NCI-H128 (cell line): ENCODE measurements around the gene ZC3H12A.

Source experiments
- DNase-seq: peaks from one replicate; lab custom pipeline; 2025; ENCODE audit not compliant: unreplicated experiment; lab: John Stamatoyannopoulos, UW

ZC3H12A gene

GRCh38 chr1:37474046-37474696, at the start of gene ZC3H12A:
TSS of gene ZC3H12A (plus strand) at chr1:37474580. CDS start at chr1:37475497, 917 bp downstream.
- DNase-seq, result peak; percentile 80

GRCh38 chr1:37425221-37425620, 49.2 kb upstream of the ZC3H12A start:
- DNase-seq, result no peak

DNA sequence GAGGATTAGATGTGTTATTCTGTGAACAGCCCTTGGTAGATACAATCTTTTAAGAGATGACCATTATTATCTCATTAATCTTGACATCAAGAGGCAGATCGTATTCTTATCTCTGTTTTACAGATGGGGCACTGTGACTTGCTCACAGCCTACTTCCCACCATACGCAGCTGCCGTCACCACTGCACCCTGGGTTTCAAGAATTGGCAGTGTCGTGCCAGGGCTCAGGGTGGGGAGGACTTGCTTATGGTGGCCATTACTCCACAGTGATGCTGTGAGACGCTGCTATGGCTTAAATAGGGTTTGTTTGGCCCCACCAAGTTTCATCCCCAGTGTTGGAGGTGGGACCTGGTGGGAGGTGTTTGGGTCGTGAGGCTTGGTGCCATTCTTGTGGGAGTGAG, 45.4 kb upstream of the ZC3H12A start:
- DNase-seq, result no peak

DNA sequence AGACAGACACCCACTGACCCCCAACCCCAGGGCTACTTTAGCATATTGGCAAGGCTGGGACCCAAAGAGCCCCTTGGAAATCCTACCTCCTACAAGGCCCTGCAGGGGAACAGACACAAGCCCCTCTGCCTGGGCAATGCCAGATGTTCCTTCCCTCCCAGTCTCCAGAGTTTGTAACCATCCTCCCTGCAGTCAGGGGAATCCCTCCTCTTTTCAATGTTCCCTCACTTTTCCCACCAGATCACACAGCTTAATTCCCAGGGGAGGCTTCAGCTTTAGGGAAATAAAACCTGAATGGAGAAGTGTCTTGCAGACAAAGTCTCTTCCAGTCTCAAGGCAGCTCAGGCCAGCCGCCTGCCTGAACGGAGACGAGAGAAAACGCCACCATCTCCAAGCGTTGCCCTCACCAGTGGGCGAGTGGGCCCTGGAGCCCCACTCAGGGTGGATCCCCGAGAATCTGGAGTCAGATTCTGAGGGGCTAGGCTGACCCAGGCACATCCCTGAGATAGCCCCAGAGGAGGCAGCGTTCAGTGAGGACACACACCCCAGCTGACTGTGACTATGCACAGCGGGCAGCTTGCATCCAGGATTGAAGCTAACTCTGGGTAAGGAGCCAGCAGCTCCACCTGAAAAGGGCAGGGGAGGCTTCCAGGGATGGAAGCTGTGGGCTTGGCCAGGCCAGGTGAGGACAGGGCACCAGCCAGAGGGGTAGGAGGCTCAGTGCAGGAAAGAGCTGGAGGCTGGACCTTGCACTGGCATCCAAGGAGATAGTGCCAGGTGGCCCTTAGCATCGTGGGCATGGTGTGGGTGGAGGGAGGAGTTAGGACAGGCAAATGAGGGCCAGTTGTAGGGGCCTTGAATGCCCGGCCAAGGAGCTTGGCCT, 44.0 kb upstream of the ZC3H12A start:
- DNase-seq, result no peak

DNA sequence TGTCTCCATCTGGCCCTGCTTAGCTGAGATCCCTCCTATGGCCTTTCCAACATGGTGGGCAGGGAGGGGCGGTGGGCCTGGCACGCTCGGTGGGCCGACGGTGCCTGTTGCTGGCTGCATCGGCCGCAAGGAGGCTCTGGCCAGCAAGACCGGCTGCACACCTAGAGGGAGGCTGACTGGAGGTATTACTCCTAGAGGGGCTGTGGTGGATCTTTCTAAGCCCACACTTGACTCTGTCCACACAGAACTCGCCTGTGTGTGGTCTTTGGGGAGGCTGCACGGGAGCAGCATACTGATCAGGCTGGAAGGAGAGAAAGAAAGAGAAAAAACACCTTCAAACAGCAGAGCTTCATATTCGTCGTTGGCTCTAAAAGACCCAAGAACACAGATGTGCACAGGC, 41.7 kb upstream of the ZC3H12A start:
- DNase-seq, result no peak

DNA sequence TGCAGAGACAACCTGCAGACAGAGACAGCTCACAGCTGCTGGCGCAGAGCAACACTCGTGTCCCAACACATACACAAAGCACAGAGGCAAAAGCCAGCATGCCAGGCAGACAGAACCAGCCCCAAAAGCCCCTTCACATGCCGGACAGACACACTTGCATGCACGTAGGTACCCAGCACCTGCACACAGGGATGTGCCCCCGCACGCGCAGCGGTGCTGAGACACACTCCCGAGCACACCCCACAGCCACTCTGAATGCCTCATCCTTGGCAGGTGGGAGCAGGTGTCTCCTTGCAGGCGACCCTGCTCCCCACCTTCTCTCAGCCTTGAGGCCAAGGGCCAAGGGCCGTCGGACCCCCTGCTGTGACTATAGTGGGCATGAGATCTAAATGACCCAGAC, 41.2 kb upstream of the ZC3H12A start:
- no peak for DNase-seq

GRCh38 chr1:37434292-37435225, 39.8 kb upstream of the ZC3H12A start:
- peak; percentile 33 for DNase-seq

GRCh38 chr1:37437087-37437486, 37.3 kb upstream of the ZC3H12A start:
- no peak for DNase-seq

DNA sequence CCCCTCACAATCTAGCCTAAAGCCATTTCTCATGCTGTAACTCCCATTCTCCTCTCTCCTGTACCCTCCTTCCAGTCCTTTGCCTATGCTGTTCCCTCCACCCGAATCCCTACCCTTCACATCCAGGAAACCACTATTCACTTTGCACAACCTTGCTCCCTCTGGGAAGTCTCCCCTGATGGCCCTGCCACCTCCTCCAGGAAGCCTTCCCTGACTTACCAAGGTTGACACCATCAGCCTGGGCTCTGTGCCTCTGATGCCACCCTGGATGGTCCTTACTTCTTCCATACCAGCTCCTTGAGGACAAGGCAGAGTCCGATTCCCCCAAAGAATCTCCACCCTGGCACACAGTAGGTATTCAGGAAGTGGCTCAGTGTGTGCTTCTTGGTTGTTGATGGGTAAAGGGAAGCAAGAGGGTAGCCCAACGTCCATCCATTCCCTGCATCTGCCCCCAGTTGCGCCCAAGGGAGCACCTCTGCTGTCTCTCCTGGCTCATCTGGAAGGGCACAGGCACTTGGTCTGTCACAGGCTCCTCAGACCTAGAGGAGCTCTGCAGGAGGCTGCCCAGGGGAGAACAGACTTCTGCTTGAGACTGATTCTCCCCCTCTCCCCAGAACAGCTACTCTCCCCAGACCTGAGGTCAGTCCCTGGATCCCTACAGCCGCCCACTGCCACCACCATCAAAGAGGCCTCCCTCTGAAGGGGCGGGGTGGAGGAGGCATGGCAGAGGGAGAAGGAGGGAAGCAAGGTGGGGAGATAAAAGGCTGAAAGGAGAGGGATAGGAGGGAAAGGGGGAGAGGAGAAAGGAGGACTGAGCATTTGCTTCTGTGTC, 36.1 kb upstream of the ZC3H12A start:
- no peak for DNase-seq

DNA sequence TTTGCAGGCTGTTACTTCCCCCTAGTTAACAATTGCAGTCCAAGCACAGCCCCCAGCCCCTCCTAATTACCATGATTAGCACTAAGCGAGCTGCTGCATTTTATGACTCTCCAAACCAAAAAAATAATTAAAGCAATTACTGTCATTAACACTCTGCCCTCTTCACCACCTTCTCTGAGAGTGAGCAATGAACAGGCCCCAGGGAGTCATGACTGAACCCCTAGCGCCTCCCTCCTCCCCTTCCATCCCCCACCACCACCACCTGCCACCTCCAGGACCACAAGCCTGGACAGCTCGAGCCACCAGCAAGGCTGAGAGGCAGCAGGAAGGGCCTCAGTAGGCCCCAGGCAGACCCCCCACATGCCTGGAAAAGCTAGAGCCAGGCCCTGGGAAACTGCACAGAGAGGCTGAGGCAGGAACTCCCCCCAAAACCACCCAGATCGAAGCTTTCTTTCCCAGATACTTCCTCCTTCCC, 35.5 kb upstream of the ZC3H12A start:
- DNase-seq, result no peak

DNA sequence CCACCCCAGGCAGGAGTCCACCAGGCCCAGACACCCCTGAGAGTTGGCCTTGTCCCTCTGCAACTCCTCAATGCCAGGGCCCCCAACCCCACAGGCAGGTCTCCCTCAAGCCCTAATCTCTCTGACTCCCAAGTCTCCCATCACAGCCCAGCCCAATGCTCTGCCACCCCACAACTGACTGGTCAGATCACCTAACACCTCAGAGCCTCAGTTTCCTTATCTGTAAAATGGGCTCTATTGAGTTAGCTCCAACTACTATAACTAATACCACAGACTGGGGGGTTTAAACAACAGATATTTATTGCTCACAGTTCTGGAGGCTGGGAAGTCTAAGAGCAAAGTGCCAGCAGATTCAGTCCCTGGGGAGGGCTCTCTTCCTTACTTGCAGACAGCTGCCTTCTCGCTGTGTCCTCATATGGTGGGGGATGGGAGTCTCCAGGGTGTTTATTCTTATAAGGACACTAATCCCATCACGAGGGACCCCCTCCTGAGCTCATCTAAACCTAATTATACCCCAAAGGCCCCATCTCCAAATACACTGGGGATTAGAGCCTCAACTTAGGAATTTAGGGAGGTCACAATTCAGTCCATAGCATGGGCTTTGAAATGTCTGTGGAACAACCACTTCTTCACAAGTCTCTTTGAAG, 34.9 kb upstream of the ZC3H12A start:
- no peak for DNase-seq

GRCh38 chr1:37441490-37441889, 32.9 kb upstream of the ZC3H12A start:
- DNase-seq, result no peak

- DNase-seq, result no peak
Observed at GRCh38 chr1:37442139-37442538, 32.2 kb upstream of the ZC3H12A start.

DNA sequence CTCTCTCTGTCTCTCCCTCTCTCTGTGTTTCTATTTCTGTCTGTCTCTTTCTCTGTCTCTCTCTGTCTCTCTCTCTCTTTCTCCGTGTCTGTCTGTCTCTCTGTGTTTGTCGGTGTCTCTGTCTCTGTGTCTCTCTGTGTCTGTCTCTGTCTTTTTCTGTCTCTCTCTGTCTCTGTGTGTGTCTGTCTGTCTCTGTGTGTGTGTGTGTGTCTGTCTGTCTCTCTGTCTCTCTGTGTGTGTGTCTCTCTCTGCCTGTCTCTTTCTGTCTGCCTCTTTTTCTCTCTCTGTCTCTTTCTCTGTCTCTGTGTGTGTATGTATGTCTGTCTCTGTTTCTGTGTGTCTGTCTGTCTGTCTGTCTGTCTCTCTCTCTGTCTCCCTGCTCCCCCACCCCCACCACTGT, 31.7 kb upstream of the ZC3H12A start:
- no peak for DNase-seq

DNA sequence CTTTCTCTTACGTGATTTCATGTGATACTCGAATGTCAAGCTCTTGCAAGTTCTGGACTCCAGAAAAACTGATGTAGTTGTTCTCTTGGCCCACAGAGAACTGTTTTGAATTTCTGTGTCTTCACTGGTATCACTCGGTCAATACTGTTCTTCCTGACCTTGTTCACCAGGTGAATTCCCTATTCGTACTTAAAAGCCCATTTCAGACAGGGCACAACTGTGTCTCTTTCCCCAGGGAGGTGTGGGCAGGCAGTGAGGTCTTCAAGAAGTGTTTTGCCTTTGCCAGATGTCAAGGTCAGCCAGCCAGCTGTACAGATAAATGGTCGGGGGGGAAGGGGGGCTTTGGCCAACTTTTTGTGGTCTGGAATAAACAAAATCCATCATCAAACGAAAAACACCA, 27.5 kb upstream of the ZC3H12A start:
- DNase-seq, result no peak

GRCh38 chr1:37448185-37448584, 26.2 kb upstream of the ZC3H12A start:
- no peak for DNase-seq

- no peak for DNase-seq
Observed at GRCh38 chr1:37448691-37449417, 25.5 kb upstream of the ZC3H12A start.

GRCh38 chr1:37449936-37450335, 24.4 kb upstream of the ZC3H12A start:
- no peak for DNase-seq

DNA sequence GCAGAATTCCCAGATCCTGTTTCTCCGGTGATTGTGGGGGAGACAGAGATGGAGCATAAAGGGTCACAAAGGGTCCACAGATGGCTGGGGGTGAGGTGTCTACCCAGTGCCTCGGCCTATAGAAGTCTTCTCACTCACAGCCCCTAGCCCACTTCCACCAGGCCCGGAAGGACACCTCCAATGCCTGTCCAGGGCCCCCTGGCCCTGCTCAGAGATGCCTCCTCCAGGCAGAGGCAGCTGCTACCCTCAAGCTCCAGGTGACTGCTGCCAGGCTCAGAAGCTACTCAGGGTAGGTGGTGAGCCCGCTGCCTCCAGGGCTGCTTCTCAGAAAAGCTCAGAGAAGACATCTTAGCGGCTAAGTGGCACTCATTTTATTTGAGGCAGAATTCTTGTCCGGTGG, 22.0 kb upstream of the ZC3H12A start:
- no peak for DNase-seq
